Esophagus (tissue), 2 donors: ENCODE results near the gene AMOT. TPM values are rescaled to one million over a fixed set of nuclear protein-coding genes. Genes with fewer than 3 reads are reported as not detected.

ENCODE experiments used
- H3K27ac ChIP-seq, 2 donors: one replicate each; pipeline ENCODE4 v1.5.1; 2013; ENCODE audit warnings: low read depth in 2 of 2, mild to moderate bottlenecking in 2 of 2, inconsistent platforms in 1 of 2, low read length in 1 of 2, moderate library complexity in 1 of 2
- H3K27me3 ChIP-seq, 2 donors: one replicate each; pipeline ENCODE4 v1.6.1; 2013; ENCODE audit warnings: low read length in 2 of 2, control low read depth in 1 of 2, mild to moderate bottlenecking in 1 of 2; ENCODE audit not compliant: insufficient read depth in 2 of 2, control insufficient read depth in 1 of 2
- H3K36me3 ChIP-seq, 2 donors: one replicate each; pipeline ENCODE4 v1.6.1; 2013; ENCODE audit warnings: low read length in 1 of 2; ENCODE audit not compliant: control insufficient read depth in 2 of 2, insufficient read depth in 2 of 2
- H3K4me1 ChIP-seq, 2 donors: one replicate each; pipeline ENCODE4 v1.6.1; 2013; ENCODE audit warnings: low read length in 1 of 2; ENCODE audit not compliant: control insufficient read depth in 2 of 2, insufficient read depth in 2 of 2
- H3K4me3 ChIP-seq, 2 donors: one replicate each; pipeline ENCODE4 v1.5.1; 2013; ENCODE audit warnings: low read length in 2 of 2, mild to moderate bottlenecking in 2 of 2, low read depth in 1 of 2, moderate library complexity in 1 of 2
- H3K9me3 ChIP-seq, 2 donors: one replicate each; pipeline ENCODE4 v1.6.1; 2013; ENCODE audit warnings: mild to moderate bottlenecking in 2 of 2, low read depth in 1 of 2, low read length in 1 of 2, moderate library complexity in 1 of 2; ENCODE audit not compliant: control insufficient read depth in 2 of 2, insufficient read depth in 1 of 2
- WGBS, 2 donors: extraction: QIAGEN DNeasy Blood & Tissue Kit; methylation state at CpG; one replicate each; pipeline ENCODE4 v1.1.7; 2013; 5-methylcytosine and 5-hydroxymethylcytosine counted together
- polyA plus RNA-seq, 2 donors: library from polyadenylated mRNA; stranded (reverse); fragments of 200-250 nt; gene quantifications; one replicate each; pipeline ENCODE4 v1.2.3, GENCODE V29; 2013
- donor health status: healthy with polysubstance abuse.
- donor health status: Bipolar disorder and iron deficiency.

Gene AMOT
- polyA plus RNA-seq, 2 donors = 0.77 to 0.89 TPM

GRCh38 chrX:112844250-112844649 lies 3.6 kb upstream of the AMOT start:
- Histone ChIP-seq H3K36me3 (no peaks in the 10 kb centered on the region), H3K4me1 (peaks cover 0 to 2% of the 10 kb centered on the region in 2 donors), H3K4me3 (no peak overlapping the region), H3K9me3 (no peaks in the 10 kb centered on the region), H3K27me3 (no peaks in the 10 kb centered on the region), H3K27ac (no peak overlapping the region)
- WGBS, 2 donors = 60 to 70% methylated on average over 6 of the region's 6 CpGs

GRCh38 chrX:112841820-112842157 lies 1.2 kb upstream of the AMOT start:
- Histone ChIP-seq H3K4me3 (peak overlapping the region in 1 of 2 donors; percentile 50), H3K4me1 (peaks cover 0 to 2% of the 10 kb centered on the region in 2 donors), H3K36me3 (no peaks in the 10 kb centered on the region), H3K9me3 (no peaks in the 10 kb centered on the region), H3K27me3 (no peaks in the 10 kb centered on the region), H3K27ac (no peak overlapping the region)
- 20 to 30% methylated on average over 5 of the region's 5 CpGs for WGBS, 2 donors

- WGBS, 2 donors = 1 to 19% methylated on average over 42 to 46 of the region's 46 CpGs
- peak overlapping the region; percentile 50 to 57 for H3K4me3 ChIP-seq
- H3K36me3 ChIP-seq = no peaks in the 10 kb centered on the region
- peaks cover 0 to 2% of the 10 kb centered on the region in 2 donors for H3K4me1 ChIP-seq
- H3K27ac ChIP-seq = peak overlapping the region; percentile 52 to 63
- H3K27me3 ChIP-seq = no peaks in the 10 kb centered on the region
- H3K9me3 ChIP-seq = no peaks in the 10 kb centered on the region
These were observed 636 bp upstream of the AMOT start for GRCh38 chrX:112841114-112841819.

GRCh38 chrX:112839856-112840255 lies 775 bp downstream of the AMOT start:
- peak overlapping the region in 1 of 2 donors; percentile 50 for H3K4me3 ChIP-seq
- no peaks in the 10 kb centered on the region for H3K27me3 ChIP-seq

GRCh38 chrX:112837531-112837930 lies 3.1 kb downstream of the AMOT start:
- H3K36me3 ChIP-seq = no peaks in the 10 kb centered on the region
- peaks cover 0 to 2% of the 10 kb centered on the region in 2 donors for H3K4me1 ChIP-seq
- H3K9me3 ChIP-seq = no peaks in the 10 kb centered on the region
- no peak overlapping the region for H3K27ac ChIP-seq
- no peak overlapping the region for H3K4me3 ChIP-seq
- WGBS, 2 donors = 44 to 95% methylated on average over 1 of the region's 1 CpG
- H3K27me3 ChIP-seq = peaks cover 0 to 2% of the 10 kb centered on the region in 2 donors

More at GRCh38 chrX:112839856-112840255, 775 bp downstream of the AMOT start:
- H3K4me1 ChIP-seq = peaks cover 0 to 2% of the 10 kb centered on the region in 2 donors
- WGBS, 2 donors = 10 to 29% methylated on average over 5 of the region's 5 CpGs
- no peaks in the 10 kb centered on the region for H3K36me3 ChIP-seq
- no peaks in the 10 kb centered on the region for H3K9me3 ChIP-seq
- no peak overlapping the region for H3K27ac ChIP-seq

- H3K36me3 ChIP-seq = no peaks in the 10 kb centered on the region
- H3K27ac ChIP-seq = no peak overlapping the region
- 75 to 86% methylated on average over 1 of the region's 1 CpG for WGBS, 2 donors
- no peaks in the 10 kb centered on the region for H3K9me3 ChIP-seq
- H3K4me1 ChIP-seq = peaks cover 0 to 2% of the 10 kb centered on the region in 2 donors
- H3K27me3 ChIP-seq = peaks cover 0 to 2% of the 10 kb centered on the region in 2 donors
- no peak overlapping the region for H3K4me3 ChIP-seq
These were observed 5.6 kb downstream of the AMOT start for GRCh38 chrX:112835019-112835418.

GRCh38 chrX:112834031-112834845 lies 6.4 kb downstream of the AMOT start:
- no peak overlapping the region for H3K27ac ChIP-seq
- no peak overlapping the region for H3K4me3 ChIP-seq
- WGBS, 2 donors = 51 to 64% methylated on average over 8 of the region's 8 CpGs
- no peaks in the 10 kb centered on the region for H3K36me3 ChIP-seq
- no peaks in the 10 kb centered on the region for H3K4me1 ChIP-seq
- H3K27me3 ChIP-seq = peaks cover 0 to 2% of the 10 kb centered on the region in 2 donors
- H3K9me3 ChIP-seq = no peaks in the 10 kb centered on the region

GRCh38 chrX:112832481-112833095 lies 8.0 kb downstream of the AMOT start:
- WGBS, 2 donors = 49 to 72% methylated on average over 3 of the region's 3 CpGs
- no peak overlapping the region for H3K27ac ChIP-seq
- no peaks in the 10 kb centered on the region for H3K4me1 ChIP-seq

GRCh38 chrX:112830540-112830939 lies 10.1 kb downstream of the AMOT start:
- H3K27ac ChIP-seq = no peak overlapping the region
- no peak overlapping the region for H3K4me3 ChIP-seq
- WGBS, 2 donors = 55 to 64% methylated on average over 3 of the region's 3 CpGs

More at GRCh38 chrX:112832481-112833095, 8.0 kb downstream of the AMOT start:
- no peaks in the 10 kb centered on the region for H3K36me3 ChIP-seq
- no peak overlapping the region for H3K4me3 ChIP-seq
- H3K27me3 ChIP-seq = peaks cover 0 to 7% of the 10 kb centered on the region in 2 donors
- H3K9me3 ChIP-seq = no peaks in the 10 kb centered on the region

More at GRCh38 chrX:112830540-112830939, 10.1 kb downstream of the AMOT start:
- Histone ChIP-seq H3K36me3 (no peaks in the 10 kb centered on the region), H3K4me1 (no peaks in the 10 kb centered on the region), H3K9me3 (no peaks in the 10 kb centered on the region), H3K27me3 (peaks cover 0 to 8% of the 10 kb centered on the region in 2 donors)
